OCI-LY1 (cell line): ENCODE data around the gene PXYLP1.

Experiments
- CTCF ChIP-seq: fragments of 200-600 bp; sonication (generic), shearing (Covaris generic); IDR thresholded peaks from 2 replicates; pipeline ENCODE4 v1.5.1; 2017; ENCODE audit warnings: mild to moderate bottlenecking, antibody characterized with exemption, low read length, moderate library complexity, mixed read lengths
- EZH2 ChIP-seq: fragments of 200-600 bp; sonication (generic), shearing (Covaris generic); IDR thresholded peaks from 2 replicates; pipeline ENCODE4 v1.8.0; 2017; ENCODE audit warnings: borderline replicate concordance, mixed run types, mild to moderate bottlenecking, antibody characterized with exemption, low read length, moderate library complexity, mixed read lengths

- TF ChIP-seq CTCF, result no peak
- no peak for TF ChIP-seq EZH2
Measured at GRCh38 chr3:141227216-141227615, 4.4 kb upstream of the PXYLP1 start.
